Skeletal muscle cell (primary cell): ENCODE measurements around the gene RPRD2.
"Not testable (repeated sequence)": the region's sequence is repeated elsewhere in the genome, so short reads cannot be mapped to it uniquely, and the experiment has no call there.

Source experiments
- DNase-seq: peaks from one replicate; pipeline ENCODE4 v3.0.0-alpha.2; 2010; ENCODE audit warnings: low read depth
- H3K4me3 ChIP-seq: 2 replicates; pipeline ENCODE4 v1.5.1; 2011; ENCODE audit warnings: low read depth, mild to moderate bottlenecking, control low read depth, low read length, moderate library complexity

Gene RPRD2

GRCh38 chr1:150363426-150364230, at the start of gene RPRD2:
RPRD2 (plus strand) TSS chr1:150364147; CDS start chr1:150364715, 568 bp downstream.
- peak within 1 kb of the TSS; percentile 74 for H3K4me3 ChIP-seq
- peak; percentile 98 for DNase-seq

GRCh38 chr1:150314691-150315090, 49.3 kb upstream of the RPRD2 start:
- H3K4me3 ChIP-seq, DNase-seq: not testable (repeated sequence)

GRCh38 chr1:150320667-150320978, 43.3 kb upstream of the RPRD2 start:
- peak overlapping the region; percentile 95 for H3K4me3 ChIP-seq
- DNase-seq: no peak

- H3K4me3 ChIP-seq: peak overlapping the region; percentile 95
- no peak for DNase-seq
These were observed 42.2 kb upstream of the RPRD2 start for GRCh38 chr1:150321826-150322166.

- peak overlapping the region; percentile 95 for H3K4me3 ChIP-seq
- DNase-seq: no peak
These were observed 41.6 kb upstream of the RPRD2 start for GRCh38 chr1:150322310-150322709.

- DNase-seq: no peak
- H3K4me3 ChIP-seq: no peak overlapping the region
These were observed 31.2 kb upstream of the RPRD2 start for GRCh38 chr1:150332651-150333290.

GRCh38 chr1:150346316-150346715, 17.6 kb upstream of the RPRD2 start:
- DNase-seq: no peak
- H3K4me3 ChIP-seq: no peak overlapping the region

GRCh38 chr1:150352866-150353265, 11.1 kb upstream of the RPRD2 start:
- no peak for DNase-seq
- H3K4me3 ChIP-seq: no peak overlapping the region

- no peak for DNase-seq
- H3K4me3 ChIP-seq: peak overlapping the region; percentile 74
These were observed 1.1 kb upstream of the RPRD2 start for GRCh38 chr1:150362721-150363425.

GRCh38 chr1:150364231-150365003, 470 bp downstream of the RPRD2 start:
- peak overlapping the region; percentile 74 for H3K4me3 ChIP-seq
- DNase-seq: peak; percentile 36

- peak overlapping the region; percentile 74 for H3K4me3 ChIP-seq
- DNase-seq: no peak
These were observed 2.0 kb downstream of the RPRD2 start for GRCh38 chr1:150365941-150366340.

- no peak for DNase-seq
- peak overlapping the region; percentile 74 for H3K4me3 ChIP-seq
These were observed 2.7 kb downstream of the RPRD2 start for GRCh38 chr1:150366416-150367296.

GRCh38 chr1:150371110-150371509, 7.2 kb downstream of the RPRD2 start:
- no peak overlapping the region for H3K4me3 ChIP-seq
- no peak for DNase-seq

- no peak overlapping the region for H3K4me3 ChIP-seq
- DNase-seq: no peak
These were observed 8.6 kb downstream of the RPRD2 start for GRCh38 chr1:150372580-150372979.

- no peak for DNase-seq
- no peak overlapping the region for H3K4me3 ChIP-seq
These were observed 12.2 kb downstream of the RPRD2 start for GRCh38 chr1:150376110-150376509.

- no peak for DNase-seq
These were observed 19.8 kb downstream of the RPRD2 start for GRCh38 chr1:150383631-150384324.

GRCh38 chr1:150385537-150386445, 21.8 kb downstream of the RPRD2 start:
- DNase-seq: no peak
- H3K4me3 ChIP-seq: no peak overlapping the region

More at GRCh38 chr1:150383631-150384324, 19.8 kb downstream of the RPRD2 start:
- H3K4me3 ChIP-seq: no peak overlapping the region
